ENCODE measurements around the gene IPP. TPM values are rescaled to one million over a fixed set of nuclear protein-coding genes. Genes with fewer than 3 reads are reported as not detected.
A peak's percentile ranks its signal among the peaks of the same experiment; 100 is the strongest.
"Not testable (repeated sequence)": the region's sequence is repeated elsewhere in the genome, so short reads cannot be mapped to it uniquely, and the experiment has no call there.

Gene IPP
- total RNA-seq, 5 donors from 2014 or later (not counting 1 experiment from before 2014, with no cell fraction given), result 10.0 to 14.8 (median 13.0) TPM

GRCh38 chr1:45751039-45751838 lies 786 bp upstream of the IPP start:
- H3K36me3 ChIP-seq (ENCODE audit: control insufficient read depth in 2 of 2, extremely low read depth in 1 of 2, insufficient read depth in 1 of 2, low read length in 1 of 2); CTCF ChIA-PET; H3K9me3 ChIP-seq; H3K36me3 Mint-ChIP-seq; ATAC-seq (replicated peaks in 1 of 4); H3K27me3 ChIP-seq (replicated peaks in 1 of 2; ENCODE audit: control insufficient read depth in 2 of 2, extremely low read depth in 1 of 2, insufficient read depth in 2 of 2, low read length in 1 of 2); H3K27me3 Mint-ChIP-seq; H3K9me3 Mint-ChIP-seq; DNase-seq: not testable (repeated sequence)
- Histone ChIP-seq H3K4me1 (ENCODE audit: control insufficient read depth in 1 of 2, extremely low read depth in 1 of 2, insufficient read depth in 2 of 2, low read length in 2 of 2) (peaks cover 3 to 24% of the 10 kb centered on the region in 2 experiments), H3K4me3 (ENCODE audit: control insufficient read depth in 1 of 2, extremely low read depth in 1 of 2, low read length in 1 of 2) (peak overlapping the region; percentile 54 to 82), H3K27ac (ENCODE audit: low read length) (peak overlapping the region; percentile 98)
- POLR2A ChIA-PET, result interaction anchor here in 1 of 2 donors (0.7 kb wide), 1 partner anchor 53 kb away, joined by 4 read pairs; no protein-coding TSS in a partner anchor
- Mint-ChIP-seq H3K4me3 (peak overlapping the region; percentile 91 to 98 (median 91)), H3K27ac (peak overlapping the region; percentile 98 to 99), H3K4me1 (peaks cover 21 to 40% (median 36%) of the 10 kb centered on the region in 3 donors)
- WGBS (ENCODE audit: insufficient coverage), result 95% methylated on average over 15 of the region's 24 CpGs

DNA sequence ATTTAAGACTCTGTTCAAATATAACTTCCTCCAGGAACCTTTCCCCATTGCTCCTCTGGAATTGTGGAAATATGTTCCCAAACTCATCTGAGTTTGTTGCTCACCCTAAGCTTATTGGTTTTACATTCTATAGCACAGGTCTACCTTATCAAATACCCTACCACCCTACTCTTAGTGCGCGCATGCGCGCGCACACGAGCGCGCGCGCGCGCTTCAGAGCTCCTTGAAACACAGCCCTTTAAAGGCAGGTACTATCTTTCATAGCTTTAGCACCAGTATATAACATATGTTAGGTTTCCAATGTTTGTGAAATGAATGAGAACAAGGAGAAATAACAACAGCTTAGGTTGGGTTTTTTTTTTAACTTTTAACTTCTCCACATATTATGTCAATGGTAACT lies 3.5 kb downstream of the IPP start:
- Histone ChIP-seq H3K4me1 (ENCODE audit: control insufficient read depth in 1 of 2, extremely low read depth in 1 of 2, insufficient read depth in 2 of 2, low read length in 2 of 2) (peaks cover 3 to 24% of the 10 kb centered on the region in 2 experiments), H3K4me3 (ENCODE audit: control insufficient read depth in 1 of 2, extremely low read depth in 1 of 2, low read length in 1 of 2) (no peak overlapping the region), H3K9me3 (no peaks in the 10 kb centered on the region), H3K27me3 (replicated peaks in 1 of 2; ENCODE audit: control insufficient read depth in 2 of 2, extremely low read depth in 1 of 2, insufficient read depth in 2 of 2, low read length in 1 of 2) (no peaks in the 10 kb centered on the region), H3K27ac (ENCODE audit: low read length) (no peak overlapping the region), H3K36me3 (ENCODE audit: control insufficient read depth in 2 of 2, extremely low read depth in 1 of 2, insufficient read depth in 1 of 2, low read length in 1 of 2) (peaks cover 0 to 13% of the 10 kb centered on the region in 2 donors)
- ChIA-PET POLR2A (interaction anchor here in 1 of 2 donors (0.6 kb wide), 1 partner anchor 527 kb away, joined by 3 read pairs; no protein-coding TSS in a partner anchor), CTCF (interaction anchor here in 1 of 2 donors (0.6 kb wide), 1 partner anchor 736 kb away, joined by 3 read pairs; no protein-coding TSS in a partner anchor)
- no CpG with 5 or more reads among the region's 12 CpGs for WGBS (ENCODE audit: insufficient coverage)
- DNase-seq (no peak), ATAC-seq (replicated peaks in 1 of 4) (no peak)
- H3K27ac Mint-ChIP-seq, result peak overlapping the region in 1 of 2 donors; percentile 48
- peaks cover 32 to 47% (median 47%) of the 10 kb centered on the region in 3 donors for H3K4me1 Mint-ChIP-seq
- no peaks in the 10 kb centered on the region for H3K27me3 Mint-ChIP-seq
- H3K9me3 Mint-ChIP-seq, result no peaks in the 10 kb centered on the region
- no peak overlapping the region for H3K4me3 Mint-ChIP-seq
- H3K36me3 Mint-ChIP-seq, result peaks cover 17% of the 10 kb centered on the region

- H3K9me3 ChIP-seq; POLR2A ChIA-PET; H3K27me3 Mint-ChIP-seq; H3K9me3 Mint-ChIP-seq; H3K27ac Mint-ChIP-seq; CTCF ChIA-PET; H3K27me3 ChIP-seq (replicated peaks in 1 of 2; ENCODE audit: control insufficient read depth in 2 of 2, extremely low read depth in 1 of 2, insufficient read depth in 2 of 2, low read length in 1 of 2); H3K4me3 ChIP-seq (ENCODE audit: control insufficient read depth in 1 of 2, extremely low read depth in 1 of 2, low read length in 1 of 2); DNase-seq; H3K27ac ChIP-seq (ENCODE audit: low read length); ATAC-seq (replicated peaks in 1 of 4); H3K4me1 ChIP-seq (ENCODE audit: control insufficient read depth in 1 of 2, extremely low read depth in 1 of 2, insufficient read depth in 2 of 2, low read length in 2 of 2); H3K4me3 Mint-ChIP-seq: not testable (repeated sequence)
- peaks cover 0 to 16% of the 10 kb centered on the region in 2 donors for H3K36me3 ChIP-seq (ENCODE audit: control insufficient read depth in 2 of 2, extremely low read depth in 1 of 2, insufficient read depth in 1 of 2, low read length in 1 of 2)
- peaks cover 26% of the 10 kb centered on the region for H3K36me3 Mint-ChIP-seq
- no CpG with 5 or more reads among the region's 5 CpGs for WGBS (ENCODE audit: insufficient coverage)
- peaks cover 20 to 33% (median 23%) of the 10 kb centered on the region in 3 donors for H3K4me1 Mint-ChIP-seq
These were observed 10.8 kb downstream of the IPP start for GRCh38 chr1:45739641-45740156.

- Histone ChIP-seq H3K27ac (ENCODE audit: low read length) (no peak overlapping the region), H3K4me3 (ENCODE audit: control insufficient read depth in 1 of 2, extremely low read depth in 1 of 2, low read length in 1 of 2) (no peak overlapping the region), H3K36me3 (ENCODE audit: control insufficient read depth in 2 of 2, extremely low read depth in 1 of 2, insufficient read depth in 1 of 2, low read length in 1 of 2) (peaks cover 0 to 13% of the 10 kb centered on the region in 2 donors), H3K27me3 (replicated peaks in 1 of 2; ENCODE audit: control insufficient read depth in 2 of 2, extremely low read depth in 1 of 2, insufficient read depth in 2 of 2, low read length in 1 of 2) (no peaks in the 10 kb centered on the region), H3K9me3 (no peaks in the 10 kb centered on the region), H3K4me1 (ENCODE audit: control insufficient read depth in 1 of 2, extremely low read depth in 1 of 2, insufficient read depth in 2 of 2, low read length in 2 of 2) (peaks cover 0 to 2% of the 10 kb centered on the region in 2 experiments)
- ChIA-PET POLR2A (no interaction called here), CTCF (no interaction called here)
- DNase-seq (no peak), ATAC-seq (replicated peaks in 1 of 4) (no peak)
- no peak overlapping the region for H3K4me3 Mint-ChIP-seq
- no peaks in the 10 kb centered on the region for H3K9me3 Mint-ChIP-seq
- H3K4me1 Mint-ChIP-seq, result peaks cover 20 to 31% (median 23%) of the 10 kb centered on the region in 3 donors
- H3K27ac Mint-ChIP-seq, result no peak overlapping the region
- no CpG with 5 or more reads among the region's 4 CpGs for WGBS (ENCODE audit: insufficient coverage)
- H3K27me3 Mint-ChIP-seq, result no peaks in the 10 kb centered on the region
- H3K36me3 Mint-ChIP-seq, result peaks cover 24% of the 10 kb centered on the region
These were observed 11.3 kb downstream of the IPP start for GRCh38 chr1:45739137-45739536.

GRCh38 chr1:45730780-45731319 lies 19.6 kb downstream of the IPP start:
- H3K27ac Mint-ChIP-seq, result peak overlapping the region in 1 of 2 donors; percentile 4
- no peak overlapping the region for H3K4me3 ChIP-seq (ENCODE audit: control insufficient read depth in 1 of 2, extremely low read depth in 1 of 2, low read length in 1 of 2)
- H3K9me3 ChIP-seq, result no peaks in the 10 kb centered on the region
- H3K4me1 Mint-ChIP-seq, result peaks cover 12 to 24% (median 17%) of the 10 kb centered on the region in 3 donors
- DNase-seq (no peak), ATAC-seq (replicated peaks in 1 of 4) (no peak)
- peaks cover 0 to 11% of the 10 kb centered on the region in 2 donors for H3K36me3 ChIP-seq (ENCODE audit: control insufficient read depth in 2 of 2, extremely low read depth in 1 of 2, insufficient read depth in 1 of 2, low read length in 1 of 2)
- no peak overlapping the region for H3K27ac ChIP-seq (ENCODE audit: low read length)
- H3K9me3 Mint-ChIP-seq, result no peaks in the 10 kb centered on the region
- H3K4me3 Mint-ChIP-seq, result no peak overlapping the region
- ChIA-PET POLR2A (no interaction called here), CTCF (no interaction called here)
- no peaks in the 10 kb centered on the region for H3K27me3 Mint-ChIP-seq
- WGBS (ENCODE audit: insufficient coverage), result 90% methylated on average over 1 of the region's 1 CpG
- H3K36me3 Mint-ChIP-seq, result peaks cover 15% of the 10 kb centered on the region
- H3K27me3 ChIP-seq (replicated peaks in 1 of 2; ENCODE audit: control insufficient read depth in 2 of 2, extremely low read depth in 1 of 2, insufficient read depth in 2 of 2, low read length in 1 of 2), result no peaks in the 10 kb centered on the region
- H3K4me1 ChIP-seq (ENCODE audit: control insufficient read depth in 1 of 2, extremely low read depth in 1 of 2, insufficient read depth in 2 of 2, low read length in 2 of 2), result no peaks in the 10 kb centered on the region

GRCh38 chr1:45730075-45730779 lies 20.2 kb downstream of the IPP start:
- H3K4me1 Mint-ChIP-seq, result peaks cover 12 to 24% (median 17%) of the 10 kb centered on the region in 3 donors

More at GRCh38 chr1:45730075-45730779, 20.2 kb downstream of the IPP start:
- no CpG with 5 or more reads among the region's 3 CpGs for WGBS (ENCODE audit: insufficient coverage)
- no peak for DNase-seq
- Histone ChIP-seq H3K27me3 (replicated peaks in 1 of 2; ENCODE audit: control insufficient read depth in 2 of 2, extremely low read depth in 1 of 2, insufficient read depth in 2 of 2, low read length in 1 of 2) (no peaks in the 10 kb centered on the region), H3K36me3 (ENCODE audit: control insufficient read depth in 2 of 2, extremely low read depth in 1 of 2, insufficient read depth in 1 of 2, low read length in 1 of 2) (peaks cover 0 to 11% of the 10 kb centered on the region in 2 donors), H3K9me3 (no peaks in the 10 kb centered on the region), H3K27ac (ENCODE audit: low read length) (no peak overlapping the region), H3K4me3 (ENCODE audit: control insufficient read depth in 1 of 2, extremely low read depth in 1 of 2, low read length in 1 of 2) (no peak overlapping the region), H3K4me1 (ENCODE audit: control insufficient read depth in 1 of 2, extremely low read depth in 1 of 2, insufficient read depth in 2 of 2, low read length in 2 of 2) (no peaks in the 10 kb centered on the region)
- CTCF ChIA-PET, result no interaction called here
- Mint-ChIP-seq H3K27ac (peak overlapping the region in 1 of 2 donors; percentile 4), H3K27me3 (no peaks in the 10 kb centered on the region), H3K4me3 (no peak overlapping the region), H3K36me3 (peaks cover 15% of the 10 kb centered on the region), H3K9me3 (no peaks in the 10 kb centered on the region)
- ATAC-seq (replicated peaks in 1 of 4), result no peak
- POLR2A ChIA-PET, result no interaction called here
